ENCODE measurements around the gene GARIN5B. TPM values are rescaled to one million over a fixed set of nuclear protein-coding genes. Genes with fewer than 3 reads are reported as not detected.

Gene GARIN5B
- total RNA-seq, 4 donors from 2014 or later: not detected

DNA sequence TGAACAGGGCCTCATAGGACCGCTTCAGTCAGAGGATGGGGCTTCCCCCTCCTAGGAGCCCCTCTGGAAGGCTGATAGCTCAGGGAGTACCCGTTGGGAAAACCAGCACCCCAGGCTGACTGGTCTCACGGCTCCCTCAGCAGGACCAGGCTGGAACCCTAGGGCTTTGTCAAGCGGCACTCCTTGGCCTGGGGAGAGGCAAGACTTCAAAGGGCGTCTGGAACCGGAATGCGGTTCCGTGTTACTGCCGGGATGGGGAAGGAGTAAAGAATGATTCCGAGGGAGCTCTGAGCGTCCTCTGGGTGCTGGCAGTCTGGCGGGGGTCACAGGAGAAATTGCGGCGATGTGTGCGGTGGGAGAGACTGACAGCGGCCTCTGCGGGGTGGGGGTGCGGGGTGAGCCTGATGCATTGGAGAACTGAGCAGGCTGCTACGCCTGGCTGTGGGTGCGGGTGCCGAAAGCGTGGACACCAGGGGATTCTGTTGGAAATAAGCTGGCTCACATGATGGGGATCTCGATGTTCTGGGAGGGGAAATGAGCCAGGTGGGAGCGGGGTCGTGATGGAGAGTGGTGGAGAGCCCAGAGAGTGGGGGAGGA, 10.4 kb downstream of the GARIN5B start:
- Histone ChIP-seq H3K4me3 (no peak overlapping the region), H3K27me3 (peaks cover 10 to 77% (median 20%) of the 10 kb centered on the region in 4 donors), H3K36me3 (peaks cover 0 to 2% (median 0%) of the 10 kb centered on the region in 3 donors), H3K4me1 (peaks cover 16 to 39% (median 22%) of the 10 kb centered on the region in 3 donors), H3K9me3 (no peaks in the 10 kb centered on the region), H3K27ac (no peak overlapping the region)
- intact Hi-C loops (cut with DNase I): no loop called here
- 64 to 78% methylated on average over 19 to 22 of the region's 25 CpGs for WGBS, 2 donors
- TF ChIP-seq, protein P1, sequence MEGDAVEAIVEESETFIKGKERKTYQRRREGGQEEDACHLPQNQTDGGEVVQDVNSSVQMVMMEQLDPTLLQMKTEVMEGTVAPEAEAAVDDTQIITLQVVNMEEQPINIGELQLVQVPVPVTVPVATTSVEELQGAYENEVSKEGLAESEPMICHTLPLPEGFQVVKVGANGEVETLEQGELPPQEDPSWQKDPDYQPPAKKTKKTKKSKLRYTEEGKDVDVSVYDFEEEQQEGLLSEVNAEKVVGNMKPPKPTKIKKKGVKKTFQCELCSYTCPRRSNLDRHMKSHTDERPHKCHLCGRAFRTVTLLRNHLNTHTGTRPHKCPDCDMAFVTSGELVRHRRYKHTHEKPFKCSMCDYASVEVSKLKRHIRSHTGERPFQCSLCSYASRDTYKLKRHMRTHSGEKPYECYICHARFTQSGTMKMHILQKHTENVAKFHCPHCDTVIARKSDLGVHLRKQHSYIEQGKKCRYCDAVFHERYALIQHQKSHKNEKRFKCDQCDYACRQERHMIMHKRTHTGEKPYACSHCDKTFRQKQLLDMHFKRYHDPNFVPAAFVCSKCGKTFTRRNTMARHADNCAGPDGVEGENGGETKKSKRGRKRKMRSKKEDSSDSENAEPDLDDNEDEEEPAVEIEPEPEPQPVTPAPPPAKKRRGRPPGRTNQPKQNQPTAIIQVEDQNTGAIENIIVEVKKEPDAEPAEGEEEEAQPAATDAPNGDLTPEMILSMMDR (IDR thresholded peaks at IDR 0.05): no peak
- no peak for TF ChIP-seq POLR2A (IDR thresholded peaks at IDR 0.05)
- DNase-seq: no peak

DNA sequence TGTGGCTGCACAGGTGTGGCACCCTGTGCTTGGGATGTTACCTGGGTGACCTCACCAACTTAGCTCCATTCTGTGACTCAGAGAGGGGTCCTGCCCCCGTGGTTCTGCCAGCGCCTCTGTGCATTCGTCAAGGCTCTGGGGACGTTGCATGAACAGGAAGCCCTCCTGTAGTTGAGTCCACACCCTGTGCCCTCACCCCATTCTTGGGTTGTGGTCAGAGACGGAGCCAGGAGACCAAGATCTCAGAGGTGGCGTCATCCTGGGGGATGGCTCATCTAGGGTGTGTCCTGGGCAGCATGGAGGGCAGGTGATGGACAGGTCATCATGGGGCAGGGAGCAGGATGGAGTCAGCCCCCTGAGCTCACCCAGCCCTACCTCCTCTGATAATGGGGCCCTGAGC, 11.0 kb downstream of the GARIN5B start:
- intact Hi-C loops (cut with DNase I): no loop called here
- Histone ChIP-seq H3K36me3 (peaks cover 0 to 8% (median 2%) of the 10 kb centered on the region in 3 donors), H3K27ac (no peak overlapping the region), H3K4me1 (peaks cover 16 to 39% (median 22%) of the 10 kb centered on the region in 3 donors), H3K9me3 (no peaks in the 10 kb centered on the region), H3K4me3 (no peak overlapping the region), H3K27me3 (peaks cover 10 to 71% (median 20%) of the 10 kb centered on the region in 4 donors)
- no peak for DNase-seq
- 60% methylated on average over 1 of the region's 6 CpGs; no CpG with 5 or more reads in 1 of the 2 donors for WGBS, 2 donors
- TF ChIP-seq, protein P1 (IDR thresholded peaks at IDR 0.05): no peak
- no peak for TF ChIP-seq POLR2A (IDR thresholded peaks at IDR 0.05)

DNA sequence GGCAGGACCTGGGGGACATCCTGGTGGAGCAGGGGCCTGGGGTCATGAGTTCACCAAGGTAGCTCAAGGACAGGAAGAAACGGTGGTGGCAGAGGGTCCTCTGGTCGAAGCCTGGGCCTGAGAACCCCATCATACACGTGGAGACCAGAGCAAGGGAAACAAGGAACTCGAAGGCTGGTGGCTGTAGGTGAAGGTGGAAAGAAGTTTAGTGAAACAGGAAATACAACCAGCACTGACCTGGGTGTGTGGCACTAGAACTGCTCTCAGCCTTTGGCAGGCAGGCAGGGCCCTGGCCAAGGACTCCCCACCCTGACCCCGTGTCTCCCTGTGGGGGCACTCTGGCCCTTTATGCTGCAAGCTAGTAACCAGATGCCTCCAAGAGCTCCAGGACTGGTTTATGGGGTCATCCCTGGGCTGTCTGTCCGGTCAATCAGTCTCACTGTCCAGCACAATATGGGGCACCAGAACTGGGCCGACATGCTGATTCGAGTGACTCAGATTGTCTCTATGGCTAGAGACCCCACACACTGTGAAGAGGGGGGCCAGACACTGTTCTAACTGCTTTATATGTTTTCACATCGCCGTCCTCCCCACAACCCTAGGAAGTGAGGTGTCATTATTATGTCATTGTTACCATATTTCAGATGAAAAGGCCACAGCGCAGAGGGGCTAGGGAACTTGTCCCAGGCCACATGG, 12.3 kb downstream of the GARIN5B start:
- 55% methylated on average over 8 to 9 of the region's 11 CpGs for WGBS, 2 donors
- no peak for DNase-seq

DNA sequence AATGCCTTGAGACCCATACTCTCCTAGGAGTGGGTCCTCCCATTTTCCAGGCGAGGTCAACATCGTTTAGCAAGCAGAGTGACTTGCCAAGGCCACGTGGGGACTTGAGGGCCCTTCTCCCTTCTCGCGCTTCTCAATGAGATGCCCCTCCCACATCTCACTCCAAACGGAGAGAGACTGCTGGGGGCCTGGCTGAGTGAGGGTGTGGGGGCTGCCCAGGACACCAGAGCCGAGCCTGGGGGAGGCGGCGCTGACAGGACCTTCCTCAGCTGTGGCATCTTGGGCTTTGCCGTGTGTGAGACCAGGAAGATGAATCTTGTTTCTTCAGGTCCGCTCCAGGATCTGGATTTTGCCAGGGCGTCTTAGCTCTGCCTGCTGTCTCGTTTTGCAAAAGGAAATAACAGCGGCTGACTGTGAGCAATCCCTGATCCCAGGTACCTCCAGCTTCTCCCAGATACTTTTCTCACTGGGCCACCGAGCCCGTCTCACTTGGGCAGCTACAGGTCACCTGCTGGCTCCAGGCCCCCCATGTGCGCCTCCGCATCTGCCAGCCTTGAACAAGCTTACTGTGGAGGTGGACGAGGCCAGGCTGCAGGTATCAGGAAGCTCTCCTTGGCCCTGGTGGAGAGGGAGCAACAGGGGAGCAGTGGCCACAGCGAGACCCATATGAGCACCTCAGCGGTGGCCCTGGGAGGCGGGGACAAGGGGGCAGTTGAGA, 14.6 kb downstream of the GARIN5B start:
- TF ChIP-seq, protein P1 (IDR thresholded peaks at IDR 0.05): no peak
- TF ChIP-seq POLR2A (IDR thresholded peaks at IDR 0.05): no peak
- no peaks in the 10 kb centered on the region for H3K9me3 ChIP-seq
- DNase-seq: no peak
- H3K4me3 ChIP-seq: no peak overlapping the region
- H3K27me3 ChIP-seq: peaks cover 10 to 36% (median 19%) of the 10 kb centered on the region in 4 donors
- no peak overlapping the region for H3K27ac ChIP-seq
- H3K36me3 ChIP-seq: peaks cover 0 to 27% (median 6%) of the 10 kb centered on the region in 3 donors
- 69 to 90% methylated on average over 4 to 11 of the region's 22 CpGs for WGBS, 2 donors
- peaks cover 1 to 39% (median 9%) of the 10 kb centered on the region in 3 donors for H3K4me1 ChIP-seq
- intact Hi-C loops (cut with DNase I): no loop called here

More for the DNA sequence above, 12.3 kb downstream of the GARIN5B start:
- H3K27me3 ChIP-seq: peaks cover 10 to 58% (median 20%) of the 10 kb centered on the region in 4 donors
- H3K4me1 ChIP-seq: peaks cover 16 to 42% (median 25%) of the 10 kb centered on the region in 3 donors
- intact Hi-C loops (cut with DNase I): no loop called here
- H3K4me3 ChIP-seq: no peak overlapping the region
- no peak overlapping the region for H3K27ac ChIP-seq
- H3K9me3 ChIP-seq: no peaks in the 10 kb centered on the region
- no peak for TF ChIP-seq POLR2A (IDR thresholded peaks at IDR 0.05)
- TF ChIP-seq, protein P1 (IDR thresholded peaks at IDR 0.05): no peak
- H3K36me3 ChIP-seq: peaks cover 0 to 20% (median 6%) of the 10 kb centered on the region in 3 donors

Measured in esophagus squamous epithelium (tissue), 5 donors.